ENCODE data around the gene TBC1D22A. TPM values are rescaled to one million over a fixed set of nuclear protein-coding genes. Genes with fewer than 3 reads are reported as not detected.

TBC1D22A gene
- total RNA-seq, 4 donors from 2014 or later: 31.2 to 111 (median 41.8) TPM

DNA sequence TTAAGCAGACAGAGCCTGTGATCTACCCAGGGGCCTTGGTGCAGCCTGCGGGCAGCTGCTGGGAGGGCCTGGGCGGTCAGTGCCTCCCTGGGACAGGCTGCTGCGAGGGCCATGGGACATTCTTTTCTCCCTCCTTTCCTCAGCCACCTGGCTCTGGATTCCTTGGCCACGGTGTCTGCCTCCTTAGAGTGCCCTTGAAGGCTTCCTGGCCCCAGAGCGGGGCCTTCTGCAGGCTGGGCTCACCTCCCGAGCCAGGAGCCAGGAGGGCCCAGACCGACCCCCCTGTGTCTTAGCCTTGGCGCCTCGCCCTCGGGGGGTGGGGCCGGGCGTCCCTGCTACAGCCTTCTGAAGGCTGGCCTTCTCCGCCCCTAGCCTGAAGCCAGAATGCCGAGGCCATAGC, 231.2 kb downstream of the TBC1D22A start:
- intact Hi-C loops (cut with DNase I; ENCODE audit: low total_unique reads) (no loop called here), in situ Hi-C loops (cut with MboI; ENCODE audit: low pct_ligation_motif_present in 1 of 4, low pct_unique_long_range_greater_than_20kb in 1 of 4, low sequenced_read_pairs in 3 of 4) (no loop called here)
- Histone ChIP-seq H3K27ac (no peak overlapping the region), H3K4me3 (no peak overlapping the region), H3K4me1 (no peaks in the 10 kb centered on the region), H3K9me3 (no peaks in the 10 kb centered on the region), H3K36me3 (no peaks in the 10 kb centered on the region), H3K27me3 (no peaks in the 10 kb centered on the region)
- 78 to 83% methylated on average over 2 to 13 of the region's 14 CpGs for WGBS, 2 donors (ENCODE audit: low coverage in 1 of 2)
- no peak for DNase-seq
- TF ChIP-seq, protein P1, sequence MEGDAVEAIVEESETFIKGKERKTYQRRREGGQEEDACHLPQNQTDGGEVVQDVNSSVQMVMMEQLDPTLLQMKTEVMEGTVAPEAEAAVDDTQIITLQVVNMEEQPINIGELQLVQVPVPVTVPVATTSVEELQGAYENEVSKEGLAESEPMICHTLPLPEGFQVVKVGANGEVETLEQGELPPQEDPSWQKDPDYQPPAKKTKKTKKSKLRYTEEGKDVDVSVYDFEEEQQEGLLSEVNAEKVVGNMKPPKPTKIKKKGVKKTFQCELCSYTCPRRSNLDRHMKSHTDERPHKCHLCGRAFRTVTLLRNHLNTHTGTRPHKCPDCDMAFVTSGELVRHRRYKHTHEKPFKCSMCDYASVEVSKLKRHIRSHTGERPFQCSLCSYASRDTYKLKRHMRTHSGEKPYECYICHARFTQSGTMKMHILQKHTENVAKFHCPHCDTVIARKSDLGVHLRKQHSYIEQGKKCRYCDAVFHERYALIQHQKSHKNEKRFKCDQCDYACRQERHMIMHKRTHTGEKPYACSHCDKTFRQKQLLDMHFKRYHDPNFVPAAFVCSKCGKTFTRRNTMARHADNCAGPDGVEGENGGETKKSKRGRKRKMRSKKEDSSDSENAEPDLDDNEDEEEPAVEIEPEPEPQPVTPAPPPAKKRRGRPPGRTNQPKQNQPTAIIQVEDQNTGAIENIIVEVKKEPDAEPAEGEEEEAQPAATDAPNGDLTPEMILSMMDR (IDR thresholded peaks at IDR 0.05): no peak
- TF ChIP-seq POLR2AphosphoS5 (IDR thresholded peaks at IDR 0.05) (no peak), POLR2A (IDR thresholded peaks at IDR 0.05) (no peak), EP300 (IDR thresholded peaks at IDR 0.05; ENCODE audit: low read depth) (no peak)

- H3K4me3 ChIP-seq: no peak overlapping the region
- H3K27me3 ChIP-seq: no peaks in the 10 kb centered on the region
- no peak for DNase-seq
- 94% methylated on average over 11 of the region's 11 CpGs; no CpG with 5 or more reads in 1 of the 2 donors for WGBS, 2 donors (ENCODE audit: low coverage in 1 of 2)
- in situ Hi-C loops (cut with MboI; ENCODE audit: low pct_ligation_motif_present in 1 of 4, low pct_unique_long_range_greater_than_20kb in 1 of 4, low sequenced_read_pairs in 3 of 4): no loop called here
- no peaks in the 10 kb centered on the region for H3K4me1 ChIP-seq
- H3K9me3 ChIP-seq: no peaks in the 10 kb centered on the region
- H3K27ac ChIP-seq: no peak overlapping the region
- no peaks in the 10 kb centered on the region for H3K36me3 ChIP-seq
- intact Hi-C loops (cut with DNase I; ENCODE audit: low total_unique reads): no loop called here
- TF ChIP-seq EP300 (IDR thresholded peaks at IDR 0.05; ENCODE audit: low read depth) (no peak), POLR2AphosphoS5 (IDR thresholded peaks at IDR 0.05) (no peak)
Measured at GRCh38 chr22:46994265-46994664, 231.8 kb downstream of the TBC1D22A start.

DNA sequence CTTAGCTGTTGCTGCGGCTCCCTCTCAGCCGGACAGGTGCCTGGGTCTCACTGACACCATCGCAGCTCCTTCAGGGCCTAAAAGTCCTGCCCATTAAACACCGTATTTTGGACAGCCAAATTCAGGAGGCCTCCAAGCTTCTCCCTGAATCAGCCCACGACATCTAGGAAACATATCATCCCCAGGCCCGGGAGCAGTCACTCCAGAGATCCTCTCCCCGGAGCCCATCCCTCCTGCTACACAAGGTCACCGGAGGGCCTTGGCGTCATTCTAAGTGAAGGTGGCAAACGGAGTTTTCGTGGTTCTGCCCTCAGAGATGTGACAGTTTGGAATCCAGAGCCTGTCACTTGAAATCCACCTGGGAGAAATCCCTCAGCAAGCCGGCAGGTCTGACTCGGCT, 232.5 kb downstream of the TBC1D22A start:
- H3K27ac ChIP-seq: no peak overlapping the region
- H3K4me1 ChIP-seq: no peaks in the 10 kb centered on the region
- 75 to 95% methylated on average over 3 to 13 of the region's 13 CpGs for WGBS, 2 donors (ENCODE audit: low coverage in 1 of 2)
- no peak for TF ChIP-seq EP300 (IDR thresholded peaks at IDR 0.05; ENCODE audit: low read depth)
- no peak for TF ChIP-seq POLR2A (IDR thresholded peaks at IDR 0.05)
- TF ChIP-seq, protein P1 (IDR thresholded peaks at IDR 0.05): no peak
- no peak for TF ChIP-seq POLR2AphosphoS5 (IDR thresholded peaks at IDR 0.05)
- H3K9me3 ChIP-seq: no peaks in the 10 kb centered on the region
- in situ Hi-C loops (cut with MboI; ENCODE audit: low pct_ligation_motif_present in 1 of 4, low pct_unique_long_range_greater_than_20kb in 1 of 4, low sequenced_read_pairs in 3 of 4) (no loop called here), intact Hi-C loops (cut with DNase I; ENCODE audit: low total_unique reads) (no loop called here)
- H3K36me3 ChIP-seq: no peaks in the 10 kb centered on the region
- H3K4me3 ChIP-seq: no peak overlapping the region
- DNase-seq: no peak
- H3K27me3 ChIP-seq: no peaks in the 10 kb centered on the region

DNA sequence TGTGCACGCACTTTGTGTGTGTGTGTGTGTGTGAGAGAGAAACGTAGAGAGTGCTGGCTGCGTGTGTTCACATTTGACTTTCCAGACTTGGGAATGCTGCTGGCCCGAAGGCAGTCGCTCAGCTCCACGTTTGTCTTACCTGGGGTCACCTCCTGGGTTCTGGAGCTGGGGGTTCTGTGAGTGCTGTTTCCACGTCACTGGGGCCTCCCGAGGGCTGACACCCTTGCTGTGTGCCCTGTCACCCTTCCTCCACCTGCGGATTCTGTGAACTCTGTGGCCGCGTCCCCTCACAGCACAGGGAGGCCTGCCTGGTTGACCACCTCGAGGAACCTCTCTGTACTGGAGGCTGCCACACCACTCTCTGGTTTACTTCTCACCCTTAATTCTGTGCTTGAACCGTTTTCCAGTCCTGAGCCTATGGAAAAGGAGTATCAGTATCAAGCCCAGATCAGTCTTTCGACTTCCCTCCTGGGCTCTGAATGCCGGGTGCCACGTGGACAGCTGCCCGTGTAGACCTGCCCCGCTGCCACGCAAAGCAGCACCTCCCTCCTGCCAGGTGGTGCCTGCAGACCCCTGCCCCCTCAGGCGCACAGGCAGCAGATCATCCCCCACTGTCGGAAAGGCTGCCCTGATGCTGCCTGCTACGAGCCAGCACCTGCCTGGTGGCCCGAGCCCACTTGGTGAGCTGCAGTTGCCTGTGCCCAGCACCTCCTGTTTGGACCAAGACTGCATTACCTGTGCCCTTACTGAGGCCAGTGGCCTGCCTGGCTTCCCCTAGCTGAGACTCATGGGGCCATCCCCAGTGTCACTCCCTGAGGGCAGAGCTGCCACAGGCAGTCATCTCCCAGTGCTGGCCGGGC, 233.3 kb downstream of the TBC1D22A start:
- H3K27ac ChIP-seq: no peak overlapping the region
- no peaks in the 10 kb centered on the region for H3K36me3 ChIP-seq
- no peaks in the 10 kb centered on the region for H3K4me1 ChIP-seq
- H3K4me3 ChIP-seq: no peak overlapping the region
- DNase-seq: no peak
- no peaks in the 10 kb centered on the region for H3K9me3 ChIP-seq
- intact Hi-C loops (cut with DNase I; ENCODE audit: low total_unique reads) (no loop called here), in situ Hi-C loops (cut with MboI; ENCODE audit: low pct_ligation_motif_present in 1 of 4, low pct_unique_long_range_greater_than_20kb in 1 of 4, low sequenced_read_pairs in 3 of 4) (no loop called here)
- 95 to 100% methylated on average over 1 to 23 of the region's 24 CpGs for WGBS, 2 donors (ENCODE audit: low coverage in 1 of 2)
- no peak for TF ChIP-seq EP300 (IDR thresholded peaks at IDR 0.05; ENCODE audit: low read depth)
- TF ChIP-seq POLR2A (IDR thresholded peaks at IDR 0.05): no peak
- no peak for TF ChIP-seq POLR2AphosphoS5 (IDR thresholded peaks at IDR 0.05)
- TF ChIP-seq, protein P1 (IDR thresholded peaks at IDR 0.05): no peak
- no peaks in the 10 kb centered on the region for H3K27me3 ChIP-seq

Data from transverse colon (tissue), 4 donors.